ENCODE data around the gene PLA2G1B.
A peak's percentile ranks its signal among the peaks of the same experiment; 100 is the strongest.

- TF ChIP-seq REST (IDR thresholded peaks at IDR 0.05) (no peak), CTCF (IDR thresholded peaks at IDR 0.05; ENCODE audit: low read depth, low read length, missing input control) (no peak), GABPA (IDR thresholded peaks at IDR 0.05 in 1 of 2, conservative IDR thresholded peaks at IDR 0.05 in 1 of 2) (no peak), RAD21 (IDR thresholded peaks at IDR 0.05) (no peak), TAF1 (conservative IDR thresholded peaks at IDR 0.05) (no peak), ATF3 (IDR thresholded peaks at IDR 0.05) (no peak), YY1 (IDR thresholded peaks at IDR 0.05) (no peak), HNF4G (IDR thresholded peaks at IDR 0.05) (no peak), MAX (IDR thresholded peaks at IDR 0.05) (no peak), JUND (IDR thresholded peaks at IDR 0.05) (no peak), SP1 (IDR thresholded peaks at IDR 0.05) (peak; percentile 20)
Observed at GRCh38 chr12:120332041-120332440, 4.5 kb upstream of the PLA2G1B start.
